A549 (cell line): ENCODE data around the gene ZC3H12C. TPM values are rescaled to one million over a fixed set of nuclear protein-coding genes. Genes with fewer than 3 reads are reported as not detected.

Experiments used
- ATAC-seq, 2 experiments: fragments of 200-7000 bp in 1 of 2; fragments of >200 bp in 1 of 2; cut with Nextera tagmentation in 1 of 2; cut with Tn5 transposase in 1 of 2; 3 replicates each; pipeline versions ENCODE4 v1.8.0 to v1.9.1; 2018 to 2020; ENCODE audit warnings: mild to moderate bottlenecking in 1 of 2, moderate library complexity in 1 of 2
- CTCF ChIA-PET: fragments of 300-600 bp; sonication (Branson Sonifier 250); formaldehyde crosslinking; extraction: SDS; loops from one replicate; lab custom pipeline; 2021; ENCODE audit warnings: antibody characterized with exemption, inconsistent platforms; lab: Yijun Ruan, JAX
- POLR2A ChIA-PET: fragments of 350-600 bp; formaldehyde crosslinking; extraction: SDS; loops from one replicate; lab custom pipeline; 2021; ENCODE audit warnings: antibody characterized with exemption, inconsistent platforms; lab: Yijun Ruan, JAX
- DNase-seq, 2 experiments: peaks; one replicate each; pipeline versions ENCODE4 v3.0.0 to v3.0.0-alpha.2; 2011 to 2016; ENCODE audit warnings: low read depth in 1 of 2, low spot score in 1 of 2
- FAIRE-seq: peaks from 2 replicates; lab custom pipeline; 2011; peaks lifted over from hg19 to GRCh38; lab: Jason Lieb, UNC
- H3K27ac ChIP-seq, 2 experiments: fragments of >200 bp; sonication (Bioruptor Twin); formaldehyde crosslinking; 3 replicates each; pipeline ENCODE4 v1.5.1; 2016 to 2017
- H3K4me1 ChIP-seq: fragments of >200 bp; sonication (Bioruptor Twin); formaldehyde crosslinking; 3 replicates; pipeline ENCODE4 v1.6.1; 2016
- H3K4me2 ChIP-seq: fragments of >200 bp; sonication (Bioruptor Twin); formaldehyde crosslinking; 3 replicates; pipeline ENCODE4 v1.6.1; 2016
- H3K4me3 ChIP-seq: fragments of >200 bp; sonication (Bioruptor Twin); formaldehyde crosslinking; 3 replicates; pipeline ENCODE4 v1.5.1; 2016
- H3K9me3 ChIP-seq: fragments of >200 bp; sonication (Bioruptor Twin); formaldehyde crosslinking; 3 replicates; pipeline ENCODE4 v1.6.1; 2016
- ATOH8 ChIP-seq: fragments of 250-450 bp; sonication (Bioruptor Pico); IDR thresholded peaks from 2 replicates; pipeline ENCODE4 v1.5.0; 2020; ENCODE audit warnings: low read depth, mild to moderate bottlenecking, moderate library complexity
- CBX2 ChIP-seq: fragments of 200-600 bp; sonication (generic); IDR thresholded peaks from 2 replicates; pipeline ENCODE4 v1.6.1; 2016; ENCODE audit warnings: low read depth, mild to moderate bottlenecking, borderline replicate concordance
- CBX8 ChIP-seq: fragments of 200-600 bp; sonication (generic); IDR thresholded peaks from 2 replicates; pipeline ENCODE4 v1.6.1; 2016
- CTCF ChIP-seq: fragments of >200 bp; sonication (Bioruptor Twin); formaldehyde crosslinking; IDR thresholded peaks from 3 replicates; pipeline ENCODE4 v1.5.1; 2016
- E2F6 ChIP-seq: IDR thresholded peaks from 2 replicates; pipeline ENCODE4 v1.6.1; 2012; ENCODE audit warnings: low read depth, borderline replicate concordance
- EHF ChIP-seq: fragments of 250-450 bp; sonication (Bioruptor Pico); IDR thresholded peaks from 2 replicates; pipeline ENCODE4 v1.5.0; 2020; ENCODE audit warnings: mild to moderate bottlenecking
- ESRRA ChIP-seq: fragments of 150-350 bp; IDR thresholded peaks from 2 replicates; pipeline ENCODE4 v1.6.1; 2014; ENCODE audit warnings: mild to moderate bottlenecking, low read length, borderline replicate concordance
- FOSB ChIP-seq: fragments of 250-450 bp; sonication (Bioruptor Pico); IDR thresholded peaks from 2 replicates; pipeline ENCODE4 v1.5.0; 2020; ENCODE audit warnings: mild to moderate bottlenecking, moderate library complexity
- GATA3 ChIP-seq: IDR thresholded peaks from 2 replicates; pipeline ENCODE4 v1.6.1; 2012; ENCODE audit warnings: borderline replicate concordance
- HDAC2 ChIP-seq: fragments of 200-600 bp; sonication (generic); IDR thresholded peaks from 2 replicates; pipeline ENCODE4 v1.6.1; 2016
- HEYL ChIP-seq: fragments of 250-450 bp; sonication (Bioruptor Pico); IDR thresholded peaks from 2 replicates; pipeline ENCODE4 v1.8.0; 2021; ENCODE audit warnings: mild to moderate bottlenecking, moderate library complexity
- HMGXB4 ChIP-seq: fragments of 250-450 bp; sonication (Bioruptor Pico); IDR thresholded peaks from 2 replicates; pipeline ENCODE4 v1.5.0; 2021; ENCODE audit warnings: mild to moderate bottlenecking, moderate library complexity, borderline replicate concordance
- HOXA7 ChIP-seq: fragments of 250-450 bp; sonication (Bioruptor Pico); IDR thresholded peaks from 2 replicates; pipeline ENCODE4 v1.5.0; 2020; ENCODE audit warnings: mild to moderate bottlenecking, moderate library complexity
- HOXB5 ChIP-seq: fragments of 250-450 bp; sonication (Bioruptor Pico); IDR thresholded peaks from 2 replicates; pipeline ENCODE4 v1.5.0; 2020; ENCODE audit warnings: mild to moderate bottlenecking, moderate library complexity
- KDM1A ChIP-seq: fragments of 200-600 bp; sonication (generic); IDR thresholded peaks from 2 replicates; pipeline ENCODE4 v1.6.1; 2016; ENCODE audit warnings: low read depth, mild to moderate bottlenecking
- KDM5A ChIP-seq: fragments of 200-600 bp; sonication (generic); IDR thresholded peaks from 2 replicates; pipeline ENCODE4 v1.6.1; 2016; ENCODE audit warnings: antibody characterized with exemption, mild to moderate bottlenecking
- MAZ ChIP-seq: fragments of 150-350 bp; IDR thresholded peaks from 2 replicates; pipeline ENCODE4 v1.6.1; 2014; ENCODE audit warnings: antibody characterized with exemption, low read depth, low read length, borderline replicate concordance
- MYC ChIP-seq: IDR thresholded peaks from 2 replicates; pipeline ENCODE4 v1.6.1; 2012; ENCODE audit warnings: mild to moderate bottlenecking, inconsistent platforms, low read length, improper control_type of control experiment, borderline replicate concordance
- PHF8 ChIP-seq: fragments of 200-600 bp; sonication (generic); IDR thresholded peaks from 2 replicates; pipeline ENCODE4 v1.6.1; 2016; ENCODE audit warnings: low read depth, mild to moderate bottlenecking, antibody characterized with exemption, moderate library complexity, borderline replicate concordance
- RARB ChIP-seq: fragments of 250-450 bp; sonication (Bioruptor Pico); IDR thresholded peaks from 2 replicates; pipeline ENCODE4 v1.8.0; 2021; ENCODE audit warnings: mild to moderate bottlenecking, moderate library complexity
- TFCP2L1 ChIP-seq: fragments of 250-450 bp; sonication (Bioruptor Pico); IDR thresholded peaks from 2 replicates; pipeline ENCODE4 v1.5.0; 2021; ENCODE audit warnings: mild to moderate bottlenecking
- TP53 ChIP-seq: fragments of 250-450 bp; sonication (Bioruptor Pico); IDR thresholded peaks from 2 replicates; pipeline ENCODE4 v1.5.0; 2021; ENCODE audit warnings: mild to moderate bottlenecking, moderate library complexity
- USF2 ChIP-seq: fragments of 450-650 bp; IDR thresholded peaks from 2 replicates; pipeline ENCODE4 v1.6.1; 2014; ENCODE audit warnings: antibody characterized with exemption
- ZFP36 ChIP-seq: fragments of 450-650 bp; IDR thresholded peaks from 2 replicates; pipeline ENCODE4 v1.6.1; 2014; ENCODE audit warnings: borderline replicate concordance; ENCODE audit not compliant: partially characterized antibody
- WGBS: methylation state at CpG from one replicate; pipeline ENCODE4 v1.1.6; 2017; ENCODE audit errors: missing lambda C conversion rate; 5-methylcytosine and 5-hydroxymethylcytosine counted together
- polyA plus RNA-seq, 4 experiments: library from polyadenylated mRNA; depleted of rRNA in 3 of 4; stranded (reverse); fragments of >200 nt; fragmentation: RNase III in 1 of 4; extraction: RNeasy Plus Mini Kit Qiagen cat#74134 plus additional on column Dnase treatment in 1 of 4; gene quantifications; 2 replicates in 3 of 4; 3 replicates in 1 of 4; pipeline ENCODE4 v1.2.3, GENCODE V29; 2011 to 2017

ZC3H12C gene
- polyA plus RNA-seq, 2 of the 4 experiments (the other 2 are of a cell fraction): 3.1 to 12.4 TPM

- Histone ChIP-seq H3K27ac (no peak overlapping the region), H3K4me2 (no peak overlapping the region)
- no peak for ATAC-seq
- POLR2A ChIA-PET: no interaction called here
- 78% methylated on average over 2 of the region's 2 CpGs for WGBS
- no peak for FAIRE-seq
- CTCF ChIA-PET: no interaction called here
- no peak for TF ChIP-seq RARB (CRISPR knock-in tag)
- TF ChIP-seq HMGXB4: no peak
- no peak for TF ChIP-seq USF2
- TF ChIP-seq KDM5A: no peak
- no peak for TF ChIP-seq CTCF
- TF ChIP-seq GATA3: no peak
- TF ChIP-seq, all 56 proteins: peak for 0
- H3K4me3 ChIP-seq: no peak overlapping the region
- H3K4me1 ChIP-seq: peaks cover 28% of the 10 kb centered on the region
- no peak for DNase-seq
- H3K9me3 ChIP-seq: no peaks in the 10 kb centered on the region
Measured at GRCh38 chr11:110119317-110119716, 26.1 kb downstream of the ZC3H12C start.

GRCh38 chr11:110121204-110121603 is 28.0 kb downstream of the ZC3H12C start:
- Histone ChIP-seq H3K4me3 (no peak overlapping the region), H3K27ac (no peak overlapping the region)
- ATAC-seq: peak in 1 of 2 experiments; percentile 39; a peak in 1 of 6 replicates
- WGBS: 5% methylated on average over 4 of the region's 4 CpGs
- TF ChIP-seq HOXB5 (CRISPR knock-in tag) (no peak), MAZ (no peak), EHF (CRISPR knock-in tag) (no peak), E2F6 (no peak), MYC (no peak), HEYL (no peak), HDAC2 (no peak), PHF8 (no peak), HOXA7 (CRISPR knock-in tag) (no peak), ESRRA (no peak), USF2 (no peak), CBX2 (no peak), ZFP36 (no peak), ATOH8 (CRISPR knock-in tag) (no peak), TP53 (CRISPR knock-in tag) (no peak), KDM1A (no peak), FOSB (CRISPR knock-in tag) (no peak), CBX8 (no peak), TFCP2L1 (CRISPR knock-in tag) (no peak)
- TF ChIP-seq, all 56 proteins: peak for 0
- CTCF ChIA-PET: no interaction called here
- Histone ChIP-seq H3K9me3 (no peaks in the 10 kb centered on the region), H3K4me1 (peaks cover 36% of the 10 kb centered on the region), H3K4me2 (peak overlapping the region; percentile 76)
- POLR2A ChIA-PET: no interaction called here
- FAIRE-seq (no peak), DNase-seq (no peak)
